GM23338 (cell line): Measurements from ENCODE around the gene ARL9. TPM values are rescaled to one million over a fixed set of nuclear protein-coding genes. Genes with fewer than 3 reads are reported as not detected.
A peak's percentile ranks its signal among the peaks of the same experiment; 100 is the strongest.

Experiments used
- ATAC-seq: fragments of 200-7000 bp; cut with Tn5 transposase; 3 replicates; pipeline ENCODE4 v1.9.1; 2020
- DNase-seq: peaks from one replicate; pipeline ENCODE4 v3.0.0-alpha.2; 2015; ENCODE audit warnings: low spot score
- H2AFZ ChIP-seq: fragments of 200-600 bp; sonication (generic); 2 replicates; pipeline ENCODE4 v1.8.0; 2016; ENCODE audit warnings: antibody characterized with exemption, mild to moderate bottlenecking, moderate library complexity
- H3F3A ChIP-seq: fragments of 200-600 bp; sonication (generic); replicated peaks from 2 replicates; pipeline ENCODE4 v1.8.0; 2017; ENCODE audit warnings: antibody characterized with exemption, mixed run types, low read depth
- H3K27ac ChIP-seq: fragments of 200-600 bp; sonication (generic); 2 replicates; pipeline ENCODE4 v1.6.1; 2016; ENCODE audit warnings: low read depth
- H3K27me3 ChIP-seq: fragments of 200-600 bp; sonication (generic); 2 replicates; pipeline ENCODE4 v1.8.0; 2016; ENCODE audit warnings: mild to moderate bottlenecking, mixed run types, moderate library complexity; ENCODE audit not compliant: insufficient read depth
- H3K36me3 ChIP-seq: fragments of 200-600 bp; sonication (generic); 2 replicates; pipeline ENCODE4 v1.8.0; 2016; ENCODE audit warnings: mild to moderate bottlenecking; ENCODE audit not compliant: insufficient read depth
- H3K4me1 ChIP-seq: fragments of 200-600 bp; sonication (generic); 2 replicates; pipeline ENCODE4 v1.8.0; 2016; ENCODE audit warnings: mild to moderate bottlenecking, moderate library complexity; ENCODE audit not compliant: insufficient read depth
- H3K4me2 ChIP-seq: fragments of 200-600 bp; sonication (generic); 2 replicates; pipeline ENCODE4 v1.7.1; 2017; ENCODE audit warnings: mixed run types
- H3K4me3 ChIP-seq: fragments of 200-600 bp; sonication (generic); 2 replicates; pipeline ENCODE4 v1.6.1; 2016; ENCODE audit warnings: mixed run types
- H3K79me2 ChIP-seq: fragments of 200-600 bp; sonication (generic); replicated peaks from 2 replicates; pipeline ENCODE4 v1.8.0; 2017; ENCODE audit warnings: mild to moderate bottlenecking; ENCODE audit not compliant: insufficient read depth
- H3K9me2 ChIP-seq: fragments of 200-600 bp; sonication (generic); 2 replicates; pipeline ENCODE4 v1.8.0; 2017; ENCODE audit not compliant: insufficient read depth
- H4K20me1 ChIP-seq: fragments of 200-600 bp; sonication (generic); replicated peaks from 2 replicates; pipeline ENCODE4 v1.8.0; 2017; ENCODE audit warnings: mild to moderate bottlenecking; ENCODE audit not compliant: insufficient read depth
- H3K27ac Mint-ChIP-seq: 2 replicates; pipeline ENCODE4 v1.8.0; 2020; ENCODE audit warnings: inconsistent platforms, mild to moderate bottlenecking, moderate library complexity, mixed read lengths
- H3K27me3 Mint-ChIP-seq: 3 replicates; pipeline ENCODE4 v1.8.0; 2022; ENCODE audit warnings: low read depth, mild to moderate bottlenecking, moderate library complexity, mixed read lengths, inconsistent platforms; ENCODE audit not compliant: insufficient read depth, poor library complexity
- H3K36me3 Mint-ChIP-seq: 3 replicates; pipeline ENCODE4 v1.8.0; 2021; ENCODE audit warnings: low read depth, mild to moderate bottlenecking, inconsistent platforms, moderate library complexity, mixed read lengths
- H3K4me1 Mint-ChIP-seq: 3 replicates; pipeline ENCODE4 v1.8.0; 2020; ENCODE audit warnings: mild to moderate bottlenecking, inconsistent platforms, mixed read lengths
- H3K4me3 Mint-ChIP-seq: 3 replicates; pipeline ENCODE4 v1.8.0; 2021; ENCODE audit warnings: moderate library complexity, mild to moderate bottlenecking, inconsistent platforms, mixed read lengths
- H3K9me3 Mint-ChIP-seq: 3 replicates; pipeline ENCODE4 v1.8.0; 2020; ENCODE audit warnings: moderate library complexity, mild to moderate bottlenecking, inconsistent platforms, mixed read lengths
- CREB1 ChIP-seq: fragments of 250-450 bp; sonication (Bioruptor Pico); IDR thresholded peaks from 2 replicates; pipeline ENCODE4 v1.5.0; 2020; ENCODE audit warnings: low read depth, mild to moderate bottlenecking, moderate library complexity
- EZH2 ChIP-seq: fragments of 200-600 bp; sonication (generic); IDR thresholded peaks from one replicate; pipeline ENCODE4 v1.8.0; 2017; ENCODE audit warnings: antibody characterized with exemption, mild to moderate bottlenecking, low read depth; ENCODE audit not compliant: unreplicated experiment
- EZH2phosphoT487 ChIP-seq: fragments of 200-600 bp; sonication (generic); IDR thresholded peaks from one replicate; pipeline ENCODE4 v1.8.1; 2018; ENCODE audit warnings: antibody characterized with exemption; ENCODE audit not compliant: unreplicated experiment
- JUNB ChIP-seq: IDR thresholded peaks from one replicate; pipeline ENCODE4 v1.6.1; 2016; ENCODE audit warnings: antibody characterized with exemption; ENCODE audit not compliant: unreplicated experiment
- NANOG ChIP-seq: IDR thresholded peaks from 2 replicates; pipeline ENCODE4 v1.6.1; 2016; ENCODE audit warnings: antibody characterized with exemption, borderline replicate concordance
- POLR2AphosphoS5 ChIP-seq: IDR thresholded peaks from 2 replicates; pipeline ENCODE4 v1.6.1; 2016; ENCODE audit warnings: antibody characterized with exemption, low read depth
- STAT1 ChIP-seq: IDR thresholded peaks from one replicate; pipeline ENCODE4 v1.6.1; 2016; ENCODE audit warnings: antibody characterized with exemption; ENCODE audit not compliant: unreplicated experiment
- ZNF114 ChIP-seq: fragments of 250-450 bp; sonication (Bioruptor Pico); IDR thresholded peaks from 2 replicates; pipeline ENCODE4 v1.5.0; 2020; ENCODE audit warnings: mild to moderate bottlenecking, moderate library complexity
- ZNF331 ChIP-seq: fragments of 250-450 bp; sonication (Bioruptor Pico); IDR thresholded peaks from 2 replicates; pipeline ENCODE4 v1.5.0; 2020; ENCODE audit warnings: low read depth, mild to moderate bottlenecking, moderate library complexity
- polyA plus RNA-seq: library from polyadenylated mRNA; unstranded; fragments of >200 nt; fragmentation: Nextera tagmentation; extraction: Ambion mirVana; gene quantifications from 2 replicates; pipeline ENCODE4 v1.2.1, GENCODE V29; 2016
- total RNA-seq: library from RNA; depleted of rRNA; stranded (reverse); fragments of >200 nt; shearing (Covaris generic); gene quantifications from 2 replicates; pipeline ENCODE4 v1.2.3, GENCODE V29; 2014
- TF ChIP-seq, protein P1 (sequence below): fragments of 250-450 bp; sonication (Bioruptor Pico); IDR thresholded peaks from 2 replicates; pipeline ENCODE4 v1.5.0; 2020; ENCODE audit warnings: mild to moderate bottlenecking, moderate library complexity
- TF ChIP-seq, protein P2 (sequence below), 2 experiments: fragments of 200-600 bp in 1 of 2; sonication (generic) in 1 of 2; conservative IDR thresholded peaks; 2 replicates each; pipeline versions ENCODE4 v1.5.1 to v1.6.1; 2016 to 2017; ENCODE audit warnings: antibody characterized with exemption in 2 of 2, low read depth in 2 of 2, mild to moderate bottlenecking in 2 of 2, moderate library complexity in 1 of 2
- TF ChIP-seq, protein P3 (sequence below): IDR thresholded peaks from one replicate; pipeline ENCODE4 v1.6.1; 2018; ENCODE audit warnings: antibody characterized with exemption; ENCODE audit not compliant: unreplicated experiment
- TF ChIP-seq, protein P4 (sequence below): IDR thresholded peaks from 2 replicates; pipeline ENCODE4 v1.6.1; 2016; ENCODE audit warnings: antibody characterized with exemption

The ARL9 gene
- total and polyA plus RNA-seq, 2 experiments from 2014 or later = 0.37 TPM; not detected in 1

DNA sequence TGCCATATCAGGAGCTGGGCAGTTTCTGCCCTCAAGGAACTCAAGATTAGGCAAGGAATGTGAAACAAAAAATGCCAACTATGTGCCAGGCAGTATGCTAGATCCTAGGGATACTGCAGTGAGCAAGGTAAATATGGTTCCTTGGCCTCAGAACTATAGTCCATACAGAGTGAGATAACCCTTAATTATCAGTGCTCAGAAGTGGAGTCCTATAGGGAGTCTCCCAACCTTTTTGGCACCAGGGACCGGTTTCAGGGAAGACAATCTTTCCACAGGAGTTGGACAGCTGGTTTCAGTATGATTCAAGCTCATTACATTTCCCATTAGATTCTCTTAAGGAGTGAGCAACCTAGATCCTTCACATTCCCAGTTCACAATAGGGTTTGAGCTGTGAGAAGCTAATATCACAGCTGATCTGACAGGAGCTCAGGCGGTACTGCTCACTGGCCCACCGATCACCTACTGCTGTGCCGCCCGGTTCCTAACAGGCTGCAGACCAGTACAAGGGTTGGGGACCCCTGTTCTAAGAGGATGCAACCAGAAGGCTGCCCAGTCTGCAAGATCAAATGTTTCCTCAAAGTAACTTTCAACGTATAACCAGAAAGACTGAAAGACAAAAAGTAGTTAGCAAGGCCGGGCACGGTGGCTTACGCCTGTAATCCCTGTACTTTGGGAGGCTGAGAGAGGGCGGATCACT lies 39.8 kb upstream of the ARL9 start:
- peaks cover 25% of the 10 kb centered on the region for H3K4me1 Mint-ChIP-seq
- H3K27ac Mint-ChIP-seq = peak overlapping the region; percentile 70; the same call in 1 of the 2 replicates
- ATAC-seq = no peak
- peak overlapping the region; percentile 92 for H3K4me3 Mint-ChIP-seq
- peaks cover 43% of the 10 kb centered on the region for H3K36me3 Mint-ChIP-seq
- TF ChIP-seq CREB1 (CRISPR knock-in tag) = no peak
- no peak for TF ChIP-seq NANOG
- no peak for TF ChIP-seq ZNF114 (CRISPR knock-in tag)
- TF ChIP-seq, protein P1, sequence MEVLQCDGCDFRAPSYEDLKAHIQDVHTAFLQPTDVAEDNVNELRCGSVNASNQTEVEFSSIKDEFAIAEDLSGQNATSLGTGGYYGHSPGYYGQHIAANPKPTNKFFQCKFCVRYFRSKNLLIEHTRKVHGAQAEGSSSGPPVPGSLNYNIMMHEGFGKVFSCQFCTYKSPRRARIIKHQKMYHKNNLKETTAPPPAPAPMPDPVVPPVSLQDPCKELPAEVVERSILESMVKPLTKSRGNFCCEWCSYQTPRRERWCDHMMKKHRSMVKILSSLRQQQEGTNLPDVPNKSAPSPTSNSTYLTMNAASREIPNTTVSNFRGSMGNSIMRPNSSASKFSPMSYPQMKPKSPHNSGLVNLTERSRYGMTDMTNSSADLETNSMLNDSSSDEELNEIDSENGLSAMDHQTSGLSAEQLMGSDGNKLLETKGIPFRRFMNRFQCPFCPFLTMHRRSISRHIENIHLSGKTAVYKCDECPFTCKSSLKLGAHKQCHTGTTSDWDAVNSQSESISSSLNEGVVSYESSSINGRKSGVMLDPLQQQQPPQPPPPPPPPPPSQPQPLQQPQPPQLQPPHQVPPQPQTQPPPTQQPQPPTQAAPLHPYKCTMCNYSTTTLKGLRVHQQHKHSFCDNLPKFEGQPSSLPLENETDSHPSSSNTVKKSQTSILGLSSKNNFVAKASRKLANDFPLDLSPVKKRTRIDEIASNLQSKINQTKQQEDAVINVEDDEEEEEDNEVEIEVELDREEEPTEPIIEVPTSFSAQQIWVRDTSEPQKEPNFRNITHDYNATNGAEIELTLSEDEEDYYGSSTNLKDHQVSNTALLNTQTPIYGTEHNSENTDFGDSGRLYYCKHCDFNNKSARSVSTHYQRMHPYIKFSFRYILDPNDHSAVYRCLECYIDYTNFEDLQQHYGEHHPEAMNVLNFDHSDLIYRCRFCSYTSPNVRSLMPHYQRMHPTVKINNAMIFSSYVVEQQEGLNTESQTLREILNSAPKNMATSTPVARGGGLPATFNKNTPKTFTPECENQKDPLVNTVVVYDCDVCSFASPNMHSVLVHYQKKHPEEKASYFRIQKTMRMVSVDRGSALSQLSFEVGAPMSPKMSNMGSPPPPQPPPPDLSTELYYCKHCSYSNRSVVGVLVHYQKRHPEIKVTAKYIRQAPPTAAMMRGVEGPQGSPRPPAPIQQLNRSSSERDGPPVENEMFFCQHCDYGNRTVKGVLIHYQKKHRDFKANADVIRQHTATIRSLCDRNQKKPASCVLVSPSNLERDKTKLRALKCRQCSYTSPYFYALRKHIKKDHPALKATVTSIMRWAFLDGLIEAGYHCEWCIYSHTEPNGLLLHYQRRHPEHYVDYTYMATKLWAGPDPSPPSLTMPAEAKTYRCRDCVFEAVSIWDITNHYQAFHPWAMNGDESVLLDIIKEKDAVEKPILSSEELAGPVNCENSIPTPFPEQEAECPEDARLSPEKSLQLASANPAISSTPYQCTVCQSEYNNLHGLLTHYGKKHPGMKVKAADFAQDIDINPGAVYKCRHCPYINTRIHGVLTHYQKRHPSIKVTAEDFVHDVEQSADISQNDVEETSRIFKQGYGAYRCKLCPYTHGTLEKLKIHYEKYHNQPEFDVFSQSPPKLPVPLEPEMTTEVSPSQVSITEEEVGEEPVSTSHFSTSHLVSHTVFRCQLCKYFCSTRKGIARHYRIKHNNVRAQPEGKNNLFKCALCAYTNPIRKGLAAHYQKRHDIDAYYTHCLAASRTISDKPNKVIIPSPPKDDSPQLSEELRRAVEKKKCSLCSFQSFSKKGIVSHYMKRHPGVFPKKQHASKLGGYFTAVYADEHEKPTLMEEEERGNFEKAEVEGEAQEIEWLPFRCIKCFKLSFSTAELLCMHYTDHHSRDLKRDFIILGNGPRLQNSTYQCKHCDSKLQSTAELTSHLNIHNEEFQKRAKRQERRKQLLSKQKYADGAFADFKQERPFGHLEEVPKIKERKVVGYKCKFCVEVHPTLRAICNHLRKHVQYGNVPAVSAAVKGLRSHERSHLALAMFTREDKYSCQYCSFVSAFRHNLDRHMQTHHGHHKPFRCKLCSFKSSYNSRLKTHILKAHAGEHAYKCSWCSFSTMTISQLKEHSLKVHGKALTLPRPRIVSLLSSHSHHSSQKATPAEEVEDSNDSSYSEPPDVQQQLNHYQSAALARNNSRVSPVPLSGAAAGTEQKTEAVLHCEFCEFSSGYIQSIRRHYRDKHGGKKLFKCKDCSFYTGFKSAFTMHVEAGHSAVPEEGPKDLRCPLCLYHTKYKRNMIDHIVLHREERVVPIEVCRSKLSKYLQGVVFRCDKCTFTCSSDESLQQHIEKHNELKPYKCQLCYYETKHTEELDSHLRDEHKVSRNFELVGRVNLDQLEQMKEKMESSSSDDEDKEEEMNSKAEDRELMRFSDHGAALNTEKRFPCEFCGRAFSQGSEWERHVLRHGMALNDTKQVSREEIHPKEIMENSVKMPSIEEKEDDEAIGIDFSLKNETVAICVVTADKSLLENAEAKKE (CRISPR knock-in tag) = no peak
- TF ChIP-seq, protein P2, sequence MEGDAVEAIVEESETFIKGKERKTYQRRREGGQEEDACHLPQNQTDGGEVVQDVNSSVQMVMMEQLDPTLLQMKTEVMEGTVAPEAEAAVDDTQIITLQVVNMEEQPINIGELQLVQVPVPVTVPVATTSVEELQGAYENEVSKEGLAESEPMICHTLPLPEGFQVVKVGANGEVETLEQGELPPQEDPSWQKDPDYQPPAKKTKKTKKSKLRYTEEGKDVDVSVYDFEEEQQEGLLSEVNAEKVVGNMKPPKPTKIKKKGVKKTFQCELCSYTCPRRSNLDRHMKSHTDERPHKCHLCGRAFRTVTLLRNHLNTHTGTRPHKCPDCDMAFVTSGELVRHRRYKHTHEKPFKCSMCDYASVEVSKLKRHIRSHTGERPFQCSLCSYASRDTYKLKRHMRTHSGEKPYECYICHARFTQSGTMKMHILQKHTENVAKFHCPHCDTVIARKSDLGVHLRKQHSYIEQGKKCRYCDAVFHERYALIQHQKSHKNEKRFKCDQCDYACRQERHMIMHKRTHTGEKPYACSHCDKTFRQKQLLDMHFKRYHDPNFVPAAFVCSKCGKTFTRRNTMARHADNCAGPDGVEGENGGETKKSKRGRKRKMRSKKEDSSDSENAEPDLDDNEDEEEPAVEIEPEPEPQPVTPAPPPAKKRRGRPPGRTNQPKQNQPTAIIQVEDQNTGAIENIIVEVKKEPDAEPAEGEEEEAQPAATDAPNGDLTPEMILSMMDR (conservative IDR thresholded peaks at IDR 0.05; ENCODE audit: low read depth in 2 of 2) = no peak
- TF ChIP-seq, protein P3, sequence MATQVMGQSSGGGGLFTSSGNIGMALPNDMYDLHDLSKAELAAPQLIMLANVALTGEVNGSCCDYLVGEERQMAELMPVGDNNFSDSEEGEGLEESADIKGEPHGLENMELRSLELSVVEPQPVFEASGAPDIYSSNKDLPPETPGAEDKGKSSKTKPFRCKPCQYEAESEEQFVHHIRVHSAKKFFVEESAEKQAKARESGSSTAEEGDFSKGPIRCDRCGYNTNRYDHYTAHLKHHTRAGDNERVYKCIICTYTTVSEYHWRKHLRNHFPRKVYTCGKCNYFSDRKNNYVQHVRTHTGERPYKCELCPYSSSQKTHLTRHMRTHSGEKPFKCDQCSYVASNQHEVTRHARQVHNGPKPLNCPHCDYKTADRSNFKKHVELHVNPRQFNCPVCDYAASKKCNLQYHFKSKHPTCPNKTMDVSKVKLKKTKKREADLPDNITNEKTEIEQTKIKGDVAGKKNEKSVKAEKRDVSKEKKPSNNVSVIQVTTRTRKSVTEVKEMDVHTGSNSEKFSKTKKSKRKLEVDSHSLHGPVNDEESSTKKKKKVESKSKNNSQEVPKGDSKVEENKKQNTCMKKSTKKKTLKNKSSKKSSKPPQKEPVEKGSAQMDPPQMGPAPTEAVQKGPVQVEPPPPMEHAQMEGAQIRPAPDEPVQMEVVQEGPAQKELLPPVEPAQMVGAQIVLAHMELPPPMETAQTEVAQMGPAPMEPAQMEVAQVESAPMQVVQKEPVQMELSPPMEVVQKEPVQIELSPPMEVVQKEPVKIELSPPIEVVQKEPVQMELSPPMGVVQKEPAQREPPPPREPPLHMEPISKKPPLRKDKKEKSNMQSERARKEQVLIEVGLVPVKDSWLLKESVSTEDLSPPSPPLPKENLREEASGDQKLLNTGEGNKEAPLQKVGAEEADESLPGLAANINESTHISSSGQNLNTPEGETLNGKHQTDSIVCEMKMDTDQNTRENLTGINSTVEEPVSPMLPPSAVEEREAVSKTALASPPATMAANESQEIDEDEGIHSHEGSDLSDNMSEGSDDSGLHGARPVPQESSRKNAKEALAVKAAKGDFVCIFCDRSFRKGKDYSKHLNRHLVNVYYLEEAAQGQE = no peak
- TF ChIP-seq JUNB = no peak
- TF ChIP-seq EZH2phosphoT487 = no peak
- no peak for TF ChIP-seq ZNF331 (CRISPR knock-in tag)
- no peak for TF ChIP-seq STAT1
- TF ChIP-seq, protein P4, sequence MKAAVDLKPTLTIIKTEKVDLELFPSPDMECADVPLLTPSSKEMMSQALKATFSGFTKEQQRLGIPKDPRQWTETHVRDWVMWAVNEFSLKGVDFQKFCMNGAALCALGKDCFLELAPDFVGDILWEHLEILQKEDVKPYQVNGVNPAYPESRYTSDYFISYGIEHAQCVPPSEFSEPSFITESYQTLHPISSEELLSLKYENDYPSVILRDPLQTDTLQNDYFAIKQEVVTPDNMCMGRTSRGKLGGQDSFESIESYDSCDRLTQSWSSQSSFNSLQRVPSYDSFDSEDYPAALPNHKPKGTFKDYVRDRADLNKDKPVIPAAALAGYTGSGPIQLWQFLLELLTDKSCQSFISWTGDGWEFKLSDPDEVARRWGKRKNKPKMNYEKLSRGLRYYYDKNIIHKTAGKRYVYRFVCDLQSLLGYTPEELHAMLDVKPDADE = no peak
- no peak for TF ChIP-seq POLR2AphosphoS5
- no peak for TF ChIP-seq EZH2
- H3F3A ChIP-seq = peaks cover 5% of the 10 kb centered on the region; the same call in 1 of the 2 replicates
- no peaks in the 10 kb centered on the region for H3K27me3 ChIP-seq
- H3K27ac ChIP-seq = no peak overlapping the region
- H4K20me1 ChIP-seq = peaks cover 18% of the 10 kb centered on the region
- H3K36me3 ChIP-seq = peaks cover 17% of the 10 kb centered on the region; the same call in 1 of the 2 replicates
- no peaks in the 10 kb centered on the region; the same call in 2 of the 3 replicates for H3K9me3 Mint-ChIP-seq
- peaks cover 48% of the 10 kb centered on the region for H3K79me2 ChIP-seq
- no peak overlapping the region for H2AFZ ChIP-seq
- DNase-seq = peak; percentile 11
- no peaks in the 10 kb centered on the region for H3K9me2 ChIP-seq
- peaks cover 5% of the 10 kb centered on the region for H3K27me3 Mint-ChIP-seq
- H3K4me2 ChIP-seq = peak overlapping the region; percentile 88
- H3K4me1 ChIP-seq = peaks cover 17% of the 10 kb centered on the region
- H3K4me3 ChIP-seq = peak overlapping the region; percentile 97
